Gastrocnemius medialis (tissue), 4 donors: ENCODE measurements around the gene WDFY4. TPM values are rescaled to one million over a fixed set of nuclear protein-coding genes. Genes with fewer than 3 reads are reported as not detected.

ENCODE experiments used
- ATAC-seq, 2 donors: fragments of 150-250 bp; one replicate each; pipeline ENCODE4 v1.9.1; 2016
- DNase-seq, 2 donors: peaks; one replicate each; pipeline ENCODE4 v3.0.0-alpha.2; 2019
- H3K27ac ChIP-seq, 4 donors: fragments of 200-600 bp; sonication (generic); 1 replicate in 1 of 4; 2 replicates in 3 of 4; pipeline ENCODE4 v1.5.1; 2016 to 2018; ENCODE audit warnings: mild to moderate bottlenecking in 2 of 4, moderate library complexity in 1 of 4
- H3K27me3 ChIP-seq, 3 donors: fragments of 200-600 bp; sonication (generic) in 2 of 3; 1 replicate in 1 of 3; 2 replicates in 2 of 3; pipeline versions ENCODE4 v1.5.1 to v1.6.0; 2016 to 2019; ENCODE audit warnings: mild to moderate bottlenecking in 1 of 3, moderate library complexity in 1 of 3
- H3K36me3 ChIP-seq, 2 donors: fragments of 200-600 bp; sonication (generic) in 1 of 2; one replicate each; pipeline ENCODE4 v1.5.1; 2017 to 2018
- H3K4me1 ChIP-seq, 2 donors: fragments of 200-600 bp; sonication (generic) in 1 of 2; one replicate each; pipeline ENCODE4 v1.5.1; 2016 to 2017; ENCODE audit warnings: mild to moderate bottlenecking in 2 of 2
- H3K4me3 ChIP-seq, 4 donors: fragments of 200-600 bp; sonication (generic) in 3 of 4; 1 replicate in 1 of 4; 2 replicates in 3 of 4; pipeline ENCODE4 v1.5.1; 2016 to 2019; ENCODE audit warnings: mild to moderate bottlenecking in 2 of 4
- H3K9me3 ChIP-seq, 3 donors: fragments of 200-600 bp; sonication (generic) in 2 of 3; 1 replicate in 1 of 3; 2 replicates in 2 of 3; pipeline ENCODE4 v1.5.1; 2016 to 2019
- POLR2A ChIP-seq, 2 donors: fragments of 450-650 bp; IDR thresholded peaks; one replicate each; pipeline ENCODE4 v1.6.1; 2017; ENCODE audit warnings: antibody characterized with exemption in 2 of 2, mild to moderate bottlenecking in 2 of 2, moderate library complexity in 2 of 2
- in situ Hi-C, 4 donors: fragments of 200-750 bp; cut with MboI; loops; one replicate each; pipeline versions ENCODE4 v1.15.0 to v1.8.0; 2017; ENCODE audit warnings: low sequenced_read_pairs in 4 of 4
- intact Hi-C: fragments of 100-400 bp; cut with DNase I; formaldehyde crosslinking; loops from one replicate; pipeline ENCODE4 v1.15.1; 2023; ENCODE audit warnings: low total_unique reads
- total RNA-seq, 4 donors: library from RNA; depleted of rRNA; stranded (reverse); fragments of >200 nt; gene quantifications; one replicate each; pipeline versions ENCODE4 v1.1.0 to v1.2.3, GENCODE V29; 2016
- TF ChIP-seq, protein P1 (sequence below), 5 experiments: fragments of 450-650 bp in 3 of 5; fragments of 200-600 bp in 2 of 5; sonication (generic) in 2 of 5; IDR thresholded peaks in 4 of 5; conservative IDR thresholded peaks in 1 of 5; 1 replicate in 4 of 5; 2 replicates in 1 of 5; pipeline ENCODE4 v1.5.1; 2016 to 2019; ENCODE audit warnings: antibody characterized with exemption in 5 of 5, mild to moderate bottlenecking in 3 of 5, moderate library complexity in 3 of 5

WDFY4 gene
- total RNA-seq, 4 donors from 2014 or later, result 0.29 to 0.94 (median 0.59) TPM

DNA sequence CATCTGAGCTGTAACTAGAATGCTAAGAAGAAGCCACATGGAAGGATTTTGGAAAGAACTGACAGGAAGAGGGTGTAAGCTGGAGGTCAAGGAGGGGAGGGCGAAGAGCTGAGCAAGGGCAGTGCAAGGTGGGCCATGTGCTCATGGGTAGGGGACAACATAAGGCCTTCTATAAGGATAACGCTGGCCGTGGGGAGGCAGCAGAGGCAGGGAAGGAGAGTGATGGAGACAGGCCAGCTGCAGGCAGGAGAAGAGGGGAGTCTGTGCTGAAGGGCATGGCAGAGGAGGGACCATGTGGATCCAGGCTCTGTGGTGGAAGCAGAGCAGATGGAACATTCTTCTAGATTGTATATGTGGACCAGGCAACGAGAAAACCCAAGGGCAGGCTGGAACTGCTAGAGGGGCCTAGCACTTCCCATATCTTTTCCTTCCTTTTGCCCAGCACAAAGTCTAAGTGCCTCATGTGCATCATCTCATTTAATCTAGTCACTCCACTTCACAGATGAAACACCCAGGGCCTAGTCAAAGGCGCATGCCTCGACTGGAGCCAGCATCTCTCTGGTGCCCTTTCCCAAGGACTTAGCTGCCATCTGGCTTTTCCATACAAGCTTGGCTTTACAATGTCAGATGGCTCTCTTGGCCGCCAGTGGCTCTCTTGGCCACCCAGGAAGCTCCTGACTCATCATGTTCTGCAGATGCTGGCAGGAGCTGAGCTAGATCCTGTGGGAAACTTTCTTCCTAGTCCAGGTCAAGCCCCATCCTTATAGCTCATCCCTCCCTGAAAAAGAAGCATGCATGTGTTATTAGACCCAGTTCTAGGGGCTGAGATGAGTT lies 248.4 kb downstream of the WDFY4 start:
- TF ChIP-seq, protein P1, sequence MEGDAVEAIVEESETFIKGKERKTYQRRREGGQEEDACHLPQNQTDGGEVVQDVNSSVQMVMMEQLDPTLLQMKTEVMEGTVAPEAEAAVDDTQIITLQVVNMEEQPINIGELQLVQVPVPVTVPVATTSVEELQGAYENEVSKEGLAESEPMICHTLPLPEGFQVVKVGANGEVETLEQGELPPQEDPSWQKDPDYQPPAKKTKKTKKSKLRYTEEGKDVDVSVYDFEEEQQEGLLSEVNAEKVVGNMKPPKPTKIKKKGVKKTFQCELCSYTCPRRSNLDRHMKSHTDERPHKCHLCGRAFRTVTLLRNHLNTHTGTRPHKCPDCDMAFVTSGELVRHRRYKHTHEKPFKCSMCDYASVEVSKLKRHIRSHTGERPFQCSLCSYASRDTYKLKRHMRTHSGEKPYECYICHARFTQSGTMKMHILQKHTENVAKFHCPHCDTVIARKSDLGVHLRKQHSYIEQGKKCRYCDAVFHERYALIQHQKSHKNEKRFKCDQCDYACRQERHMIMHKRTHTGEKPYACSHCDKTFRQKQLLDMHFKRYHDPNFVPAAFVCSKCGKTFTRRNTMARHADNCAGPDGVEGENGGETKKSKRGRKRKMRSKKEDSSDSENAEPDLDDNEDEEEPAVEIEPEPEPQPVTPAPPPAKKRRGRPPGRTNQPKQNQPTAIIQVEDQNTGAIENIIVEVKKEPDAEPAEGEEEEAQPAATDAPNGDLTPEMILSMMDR (IDR thresholded peaks at IDR 0.05 in 4 of 5, conservative IDR thresholded peaks at IDR 0.05 in 1 of 5), result no peak
- no peak for TF ChIP-seq POLR2A (IDR thresholded peaks at IDR 0.05)
- no peaks in the 10 kb centered on the region for H3K9me3 ChIP-seq
- H3K27ac ChIP-seq, result no peak overlapping the region
- intact Hi-C loops, result no loop called here
- no peaks in the 10 kb centered on the region for H3K4me1 ChIP-seq
- in situ Hi-C loops, result no loop called here
- no peak overlapping the region for H3K4me3 ChIP-seq
- DNase-seq, result no peak
- no peak for ATAC-seq
- no peaks in the 10 kb centered on the region for H3K36me3 ChIP-seq
- H3K27me3 ChIP-seq, result no peaks in the 10 kb centered on the region

- intact Hi-C loops, result no loop called here
- Histone ChIP-seq H3K4me3 (no peak overlapping the region), H3K36me3 (no peaks in the 10 kb centered on the region), H3K27ac (no peak overlapping the region), H3K27me3 (no peaks in the 10 kb centered on the region), H3K4me1 (no peaks in the 10 kb centered on the region), H3K9me3 (no peaks in the 10 kb centered on the region)
- ATAC-seq (no peak), DNase-seq (no peak)
- in situ Hi-C loops, result no loop called here
- no peak for TF ChIP-seq POLR2A (IDR thresholded peaks at IDR 0.05)
- TF ChIP-seq, protein P1 (IDR thresholded peaks at IDR 0.05 in 4 of 5, conservative IDR thresholded peaks at IDR 0.05 in 1 of 5), result no peak
Measured at GRCh38 chr10:48934672-48935501, 250.2 kb downstream of the WDFY4 start.

DNA sequence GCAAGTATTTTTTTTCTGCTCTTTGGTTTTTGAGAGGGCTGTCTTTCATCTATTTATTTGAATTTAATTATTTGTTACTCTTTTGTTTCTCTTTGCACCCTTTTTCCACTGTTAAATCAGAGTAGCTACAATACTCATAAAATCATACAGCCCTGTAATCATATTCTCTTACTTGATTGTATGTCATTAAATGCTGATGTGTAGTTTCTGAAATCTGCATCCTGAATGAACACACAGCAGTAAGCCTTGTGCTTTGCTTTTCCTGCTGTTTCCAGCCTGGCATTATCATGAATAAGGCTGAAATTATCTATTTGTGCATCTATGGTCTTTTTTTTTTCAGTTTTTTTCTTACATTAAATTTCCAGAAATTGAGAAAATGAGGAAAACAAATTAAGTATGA lies 250.9 kb downstream of the WDFY4 start:
- no peak overlapping the region for H3K4me3 ChIP-seq
- no peak for TF ChIP-seq POLR2A (IDR thresholded peaks at IDR 0.05)
- H3K4me1 ChIP-seq, result no peaks in the 10 kb centered on the region
- no peak for DNase-seq
- no peaks in the 10 kb centered on the region for H3K36me3 ChIP-seq
- H3K9me3 ChIP-seq, result no peaks in the 10 kb centered on the region
- H3K27ac ChIP-seq, result no peak overlapping the region
- H3K27me3 ChIP-seq, result no peaks in the 10 kb centered on the region
- in situ Hi-C loops (no loop called here), intact Hi-C loops (no loop called here)
- ATAC-seq, result no peak

- Histone ChIP-seq H3K27me3 (no peaks in the 10 kb centered on the region), H3K36me3 (no peaks in the 10 kb centered on the region), H3K27ac (no peak overlapping the region), H3K9me3 (no peaks in the 10 kb centered on the region), H3K4me1 (no peaks in the 10 kb centered on the region), H3K4me3 (no peak overlapping the region)
- DNase-seq (no peak), ATAC-seq (no peak)
- intact Hi-C loops (no loop called here), in situ Hi-C loops (no loop called here)
- no peak for TF ChIP-seq POLR2A (IDR thresholded peaks at IDR 0.05)
- TF ChIP-seq, protein P1 (IDR thresholded peaks at IDR 0.05 in 4 of 5, conservative IDR thresholded peaks at IDR 0.05 in 1 of 5), result no peak
Measured at GRCh38 chr10:48937796-48938195, 253.1 kb downstream of the WDFY4 start.

- intact Hi-C loops (no loop called here), in situ Hi-C loops (no loop called here)
- no peaks in the 10 kb centered on the region for H3K36me3 ChIP-seq
- no peak overlapping the region for H3K4me3 ChIP-seq
- H3K4me1 ChIP-seq, result no peaks in the 10 kb centered on the region
- H3K27me3 ChIP-seq, result no peaks in the 10 kb centered on the region
- no peak overlapping the region for H3K27ac ChIP-seq
- TF ChIP-seq POLR2A (IDR thresholded peaks at IDR 0.05), result no peak
- TF ChIP-seq, protein P1 (IDR thresholded peaks at IDR 0.05 in 4 of 5, conservative IDR thresholded peaks at IDR 0.05 in 1 of 5), result no peak
- no peak for ATAC-seq
- no peak for DNase-seq
- no peaks in the 10 kb centered on the region for H3K9me3 ChIP-seq
Measured at GRCh38 chr10:48938281-48938680, 253.6 kb downstream of the WDFY4 start.
